ENCODE data around the gene ASB2. TPM values are rescaled to one million over a fixed set of nuclear protein-coding genes. Genes with fewer than 3 reads are reported as not detected.

The ASB2 gene
- polyA plus RNA-seq, 3 donors: 0.25 to 2.5 (median 1.4) TPM

GRCh38 chr14:93953739-93954515 is 22.4 kb downstream of the ASB2 start:
- peaks cover 0 to 4% (median 2%) of the 10 kb centered on the region in 3 donors for H3K27me3 Mint-ChIP-seq (ENCODE audit: low read depth in 3 of 3)
- peak in 2 of 3 donors; percentile 52 to 68 for DNase-seq
- Histone ChIP-seq H3K9me3 (replicated peaks in 1 of 2; ENCODE audit: control insufficient read depth in 1 of 2, insufficient read depth in 1 of 2, low read length in 2 of 2) (no peaks in the 10 kb centered on the region), H3K4me1 (ENCODE audit: control insufficient read depth in 1 of 2, insufficient read depth in 2 of 2, low read length in 2 of 2) (peaks cover 60 to 62% of the 10 kb centered on the region in 2 donors), H3K36me3 (replicated peaks in 1 of 2; ENCODE audit: control insufficient read depth in 1 of 2, insufficient read depth in 2 of 2, low read length in 2 of 2) (no peaks in the 10 kb centered on the region), H3K4me2 (replicated peaks; ENCODE audit: extremely low read depth, low read length, poor library complexity, severe bottlenecking) (no peak overlapping the region), H3K9ac (ENCODE audit: insufficient read depth, low read length, poor library complexity, severe bottlenecking) (peak overlapping the region; percentile 87), H4K20me1 (ENCODE audit: insufficient read depth, low read length) (no peaks in the 10 kb centered on the region), H3K27me3 (ENCODE audit: control insufficient read depth in 2 of 2, insufficient read depth in 2 of 2, low read length in 2 of 2) (no peaks in the 10 kb centered on the region), H3K4me3 (replicated peaks in 1 of 3; ENCODE audit: low read depth in 2 of 3, low read length in 3 of 3) (peak overlapping the region in 1 of 3 experiments; percentile 2), H3K27ac (ENCODE audit: low read depth in 1 of 2, low read length in 2 of 2) (peak overlapping the region in 1 of 2 donors; percentile 100), H2AFZ (ENCODE audit: insufficient read depth, low read depth, low read length, poor library complexity, severe bottlenecking) (no peak overlapping the region), H3K79me2 (ENCODE audit: insufficient read depth, low read length) (no peaks in the 10 kb centered on the region)
- peaks cover 67% of the 10 kb centered on the region for H3K4me1 Mint-ChIP-seq
- TF ChIP-seq, protein P1, sequence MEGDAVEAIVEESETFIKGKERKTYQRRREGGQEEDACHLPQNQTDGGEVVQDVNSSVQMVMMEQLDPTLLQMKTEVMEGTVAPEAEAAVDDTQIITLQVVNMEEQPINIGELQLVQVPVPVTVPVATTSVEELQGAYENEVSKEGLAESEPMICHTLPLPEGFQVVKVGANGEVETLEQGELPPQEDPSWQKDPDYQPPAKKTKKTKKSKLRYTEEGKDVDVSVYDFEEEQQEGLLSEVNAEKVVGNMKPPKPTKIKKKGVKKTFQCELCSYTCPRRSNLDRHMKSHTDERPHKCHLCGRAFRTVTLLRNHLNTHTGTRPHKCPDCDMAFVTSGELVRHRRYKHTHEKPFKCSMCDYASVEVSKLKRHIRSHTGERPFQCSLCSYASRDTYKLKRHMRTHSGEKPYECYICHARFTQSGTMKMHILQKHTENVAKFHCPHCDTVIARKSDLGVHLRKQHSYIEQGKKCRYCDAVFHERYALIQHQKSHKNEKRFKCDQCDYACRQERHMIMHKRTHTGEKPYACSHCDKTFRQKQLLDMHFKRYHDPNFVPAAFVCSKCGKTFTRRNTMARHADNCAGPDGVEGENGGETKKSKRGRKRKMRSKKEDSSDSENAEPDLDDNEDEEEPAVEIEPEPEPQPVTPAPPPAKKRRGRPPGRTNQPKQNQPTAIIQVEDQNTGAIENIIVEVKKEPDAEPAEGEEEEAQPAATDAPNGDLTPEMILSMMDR (IDR thresholded peaks at IDR 0.05): no peak
- intact Hi-C loops (cut with micrococcal nuclease): loop anchor here in 1 of 2 donors (2.0 kb wide), 1 partner anchor 17 kb away; no protein-coding TSS in a partner anchor
- peaks cover 0 to 3% (median 0%) of the 10 kb centered on the region in 7 donors for H3K9me3 Mint-ChIP-seq
- H3K27ac Mint-ChIP-seq: peak overlapping the region in 6 of 7 donors; percentile 68 to 99 (median 91)
- peaks cover 10 to 15% of the 10 kb centered on the region in 2 donors for H3K36me3 Mint-ChIP-seq
- WGBS (ENCODE audit: insufficient coverage): 83% methylated on average over 13 of the region's 18 CpGs
- peak overlapping the region in 1 of 2 donors; percentile 50 for H3K4me3 Mint-ChIP-seq

- Histone ChIP-seq H3K27me3 (ENCODE audit: control insufficient read depth in 2 of 2, insufficient read depth in 2 of 2, low read length in 2 of 2) (no peaks in the 10 kb centered on the region), H3K4me2 (replicated peaks; ENCODE audit: extremely low read depth, low read length, poor library complexity, severe bottlenecking) (no peak overlapping the region), H3K36me3 (replicated peaks in 1 of 2; ENCODE audit: control insufficient read depth in 1 of 2, insufficient read depth in 2 of 2, low read length in 2 of 2) (no peaks in the 10 kb centered on the region), H3K27ac (ENCODE audit: low read depth in 1 of 2, low read length in 2 of 2) (peak overlapping the region in 1 of 2 donors; percentile 16), H3K4me3 (replicated peaks in 1 of 3; ENCODE audit: low read depth in 2 of 3, low read length in 3 of 3) (no peak overlapping the region), H3K79me2 (ENCODE audit: insufficient read depth, low read length) (no peaks in the 10 kb centered on the region), H3K9ac (ENCODE audit: insufficient read depth, low read length, poor library complexity, severe bottlenecking) (no peak overlapping the region), H2AFZ (ENCODE audit: insufficient read depth, low read depth, low read length, poor library complexity, severe bottlenecking) (no peak overlapping the region), H4K20me1 (ENCODE audit: insufficient read depth, low read length) (no peaks in the 10 kb centered on the region), H3K4me1 (ENCODE audit: control insufficient read depth in 1 of 2, insufficient read depth in 2 of 2, low read length in 2 of 2) (peaks cover 54 to 55% of the 10 kb centered on the region in 2 donors), H3K9me3 (replicated peaks in 1 of 2; ENCODE audit: control insufficient read depth in 1 of 2, insufficient read depth in 1 of 2, low read length in 2 of 2) (no peaks in the 10 kb centered on the region)
- Mint-ChIP-seq H3K27me3 (ENCODE audit: low read depth in 3 of 3) (peaks cover 0 to 4% (median 0%) of the 10 kb centered on the region in 3 donors), H3K36me3 (peaks cover 10 to 14% of the 10 kb centered on the region in 2 donors), H3K4me3 (no peak overlapping the region), H3K9me3 (peaks cover 0 to 3% (median 0%) of the 10 kb centered on the region in 7 donors), H3K4me1 (peaks cover 60% of the 10 kb centered on the region), H3K27ac (peak overlapping the region in 4 of 7 donors; percentile 57 to 99 (median 83))
- TF ChIP-seq, protein P1 (IDR thresholded peaks at IDR 0.05): peak; percentile 18
- WGBS (ENCODE audit: insufficient coverage): 52% methylated on average over 14 of the region's 14 CpGs
- peak in 1 of 3 donors; percentile 25 for DNase-seq
- intact Hi-C loops (cut with micrococcal nuclease): no loop called here
These were observed 23.1 kb downstream of the ASB2 start for GRCh38 chr14:93953263-93953662.
